Naive B cell (primary cell): Measurements from ENCODE around the gene SPATA31D4. TPM values are rescaled to one million over a fixed set of nuclear protein-coding genes. Genes with fewer than 3 reads are reported as not detected.

Experiments
- ATAC-seq, 2 donors: fragments of 150-1000 bp; cut with Tn5 transposase; 2 replicates each; pipeline ENCODE4 v1.10.0; 2021; ENCODE audit warnings: low read depth in 2 of 2, mild to moderate bottlenecking in 2 of 2, moderate library complexity in 2 of 2
- DNase-seq: peaks from one replicate; pipeline ENCODE4 v3.0.0; 2022
- H3K27ac Mint-ChIP-seq, 6 donors: one replicate each; pipeline ENCODE4 v1.8.0; 2020 to 2022; ENCODE audit warnings: mild to moderate bottlenecking in 6 of 6, mixed read lengths in 6 of 6, moderate library complexity in 5 of 6, inconsistent platforms in 2 of 6
- H3K27me3 Mint-ChIP-seq, 3 donors: one replicate each; pipeline ENCODE4 v1.8.0; 2021 to 2022; ENCODE audit warnings: mixed read lengths in 3 of 3, mild to moderate bottlenecking in 1 of 3
- H3K36me3 Mint-ChIP-seq, 2 donors: one replicate each; pipeline ENCODE4 v1.8.0; 2020 to 2022; ENCODE audit warnings: mixed read lengths in 2 of 2, inconsistent platforms in 1 of 2, mild to moderate bottlenecking in 1 of 2
- H3K4me1 Mint-ChIP-seq, 3 donors: one replicate each; pipeline ENCODE4 v1.8.0; 2020 to 2022; ENCODE audit warnings: mixed read lengths in 3 of 3, inconsistent platforms in 1 of 3, mild to moderate bottlenecking in 1 of 3, moderate library complexity in 1 of 3
- H3K4me3 Mint-ChIP-seq, 8 donors: one replicate each; pipeline ENCODE4 v1.8.0; 2020 to 2022; ENCODE audit warnings: mild to moderate bottlenecking in 8 of 8, mixed read lengths in 8 of 8, moderate library complexity in 8 of 8, inconsistent platforms in 2 of 8
- H3K9me3 Mint-ChIP-seq, 7 donors: one replicate each; pipeline ENCODE4 v1.8.0; 2020 to 2022; ENCODE audit warnings: mixed read lengths in 7 of 7, mild to moderate bottlenecking in 5 of 7, inconsistent platforms in 2 of 7, moderate library complexity in 1 of 7
- polyA plus RNA-seq, 6 donors: library from polyadenylated mRNA; unstranded; fragments of 300-500 nt; fragmentation: Illumina TruSeq; gene quantifications; one replicate each; pipeline ENCODE4 v1.2.3, GENCODE V29; 2021; ENCODE audit warnings: low read depth in 6 of 6

SPATA31D4 gene
- polyA plus RNA-seq, 6 donors from 2014 or later, result not detected

DNA sequence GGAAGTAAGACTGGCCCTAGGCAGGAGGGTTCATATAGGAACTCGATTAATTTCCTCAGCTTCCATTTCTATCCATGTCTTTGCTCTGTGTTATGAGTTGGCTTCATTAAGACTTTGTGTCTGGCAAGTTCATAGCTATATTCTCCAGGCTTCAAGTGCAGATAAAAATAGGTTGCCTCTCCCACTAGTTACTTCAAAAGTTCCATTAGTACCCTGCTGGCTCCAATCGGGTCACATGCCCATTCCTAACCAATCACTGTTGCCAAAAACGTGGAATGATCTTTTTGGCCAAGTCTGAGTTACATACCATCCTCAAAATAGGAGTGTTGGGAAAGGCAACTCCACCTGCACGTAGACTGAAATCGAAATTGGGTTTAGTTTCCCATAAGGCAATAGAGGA, 46.5 kb downstream of the SPATA31D4 start:
- Mint-ChIP-seq H3K4me1 (peaks cover 0 to 3% (median 0%) of the 10 kb centered on the region in 3 donors), H3K9me3 (peaks cover 2 to 15% (median 12%) of the 10 kb centered on the region in 7 donors), H3K27me3 (peaks cover 4 to 8% (median 5%) of the 10 kb centered on the region in 3 donors), H3K27ac (no peak overlapping the region), H3K4me3 (no peak overlapping the region), H3K36me3 (no peaks in the 10 kb centered on the region)
- DNase-seq (no peak), ATAC-seq (no peak)

DNA sequence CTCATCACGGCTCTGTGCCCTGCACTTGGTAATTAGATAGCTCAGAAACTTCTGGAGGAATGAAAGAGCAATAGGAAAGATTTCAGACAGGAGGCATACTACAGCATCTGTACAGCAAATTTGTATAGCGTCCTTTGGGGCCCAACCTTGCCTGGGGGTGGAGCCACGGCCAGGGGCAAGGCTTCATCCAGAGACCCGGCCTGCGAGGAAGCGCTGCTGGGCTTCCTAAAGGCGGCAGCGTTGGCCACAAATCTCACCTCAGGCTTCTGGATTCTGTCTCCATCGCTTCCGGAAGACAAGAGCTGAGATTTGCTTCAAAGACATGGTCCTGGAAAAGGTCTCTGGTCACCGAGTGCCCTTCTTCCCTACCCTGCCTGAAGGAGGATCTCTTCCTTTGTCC, 48.1 kb downstream of the SPATA31D4 start:
- Mint-ChIP-seq H3K4me1 (peaks cover 0 to 3% (median 0%) of the 10 kb centered on the region in 3 donors), H3K9me3 (peaks cover 2 to 15% (median 10%) of the 10 kb centered on the region in 7 donors), H3K27me3 (no peaks in the 10 kb centered on the region), H3K27ac (peak overlapping the region in 2 of 6 donors; percentile 12 to 34), H3K36me3 (no peaks in the 10 kb centered on the region), H3K4me3 (no peak overlapping the region)
- DNase-seq (no peak), ATAC-seq (no peak)

DNA sequence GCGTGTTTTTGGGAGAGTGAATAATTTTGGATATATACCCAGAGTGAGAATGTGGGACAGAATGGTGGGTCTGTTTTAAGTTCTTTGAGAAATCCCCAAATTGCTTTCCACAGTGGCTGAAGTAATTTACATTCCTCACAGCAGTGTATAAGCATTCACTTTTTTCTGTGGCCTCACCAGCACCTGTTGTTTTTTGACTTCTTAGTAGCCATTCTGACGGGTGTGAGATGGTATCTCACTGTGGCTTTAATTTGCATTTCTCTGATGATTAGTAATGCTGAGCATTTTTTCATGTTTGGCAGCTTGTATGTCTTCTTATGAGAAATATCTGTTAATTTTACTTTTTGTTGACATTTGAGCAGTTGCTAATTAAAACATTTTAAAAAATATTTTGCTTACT, 51.0 kb downstream of the SPATA31D4 start:
- no peaks in the 10 kb centered on the region for H3K27me3 Mint-ChIP-seq

DNA sequence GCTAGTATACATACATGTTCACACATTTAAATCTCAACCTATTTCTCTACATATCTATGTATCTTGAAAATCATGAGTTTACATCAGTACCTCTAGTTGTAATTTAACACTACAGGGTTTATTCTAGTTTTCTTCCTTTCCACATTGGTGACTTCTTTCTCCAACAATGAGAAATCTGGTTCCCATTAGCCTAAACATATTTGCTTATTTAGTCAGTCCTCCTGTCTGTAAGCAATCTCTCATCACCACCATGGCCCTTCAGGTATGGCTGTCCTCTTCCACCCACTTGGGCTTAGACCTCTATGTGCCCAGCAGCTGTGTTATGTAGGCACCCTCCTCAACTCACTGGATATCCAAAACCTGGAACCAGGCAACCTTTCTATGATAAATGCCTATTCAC, 52.3 kb downstream of the SPATA31D4 start:
- Mint-ChIP-seq H3K27me3 (no peaks in the 10 kb centered on the region), H3K9me3 (peaks cover 0 to 5% (median 1%) of the 10 kb centered on the region in 7 donors), H3K36me3 (no peaks in the 10 kb centered on the region), H3K4me1 (peaks cover 11 to 19% (median 12%) of the 10 kb centered on the region in 3 donors), H3K27ac (no peak overlapping the region), H3K4me3 (no peak overlapping the region)
- ATAC-seq, result no peak
- no peak for DNase-seq

More for the DNA sequence above, 51.0 kb downstream of the SPATA31D4 start:
- Mint-ChIP-seq H3K4me1 (peaks cover 11 to 19% (median 12%) of the 10 kb centered on the region in 3 donors), H3K9me3 (peaks cover 0 to 11% (median 8%) of the 10 kb centered on the region in 7 donors), H3K4me3 (no peak overlapping the region), H3K27ac (no peak overlapping the region), H3K36me3 (no peaks in the 10 kb centered on the region)
- ATAC-seq (peak in 1 of 2 donors; percentile 63), DNase-seq (no peak)

DNA sequence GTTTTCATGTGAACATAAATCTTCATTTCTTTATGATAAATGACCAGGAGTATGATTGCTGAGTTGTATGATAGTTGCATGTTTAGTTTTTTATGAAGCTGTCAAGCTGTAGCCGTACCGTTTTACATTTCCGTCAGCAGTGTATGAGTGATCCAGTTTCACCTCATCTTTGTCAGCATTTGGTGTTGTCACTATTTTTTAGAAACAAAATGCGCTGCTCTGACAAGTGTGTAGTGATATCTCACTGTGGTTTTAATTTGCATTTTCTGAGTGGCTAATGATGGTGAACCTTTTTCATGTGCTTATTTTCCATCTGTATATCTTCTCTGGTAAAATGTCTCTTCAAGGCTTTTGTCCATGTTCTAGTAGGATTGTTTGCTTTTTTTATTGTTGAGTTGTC, 53.7 kb downstream of the SPATA31D4 start:
- Mint-ChIP-seq H3K4me1 (peaks cover 11 to 19% (median 12%) of the 10 kb centered on the region in 3 donors), H3K36me3 (no peaks in the 10 kb centered on the region), H3K27me3 (peaks cover 0 to 3% (median 0%) of the 10 kb centered on the region in 3 donors), H3K4me3 (peak overlapping the region in 3 of 8 donors; percentile 1 to 54 (median 2)), H3K9me3 (peaks cover 0 to 2% (median 0%) of the 10 kb centered on the region in 7 donors), H3K27ac (peak overlapping the region in 2 of 6 donors; percentile 14 to 65)
- ATAC-seq (peak; percentile 23 to 47), DNase-seq (no peak)

Other genes with a start within 250 kb of the SPATA31D4 start
- gene TLE1, start 238.9 kb upstream of the SPATA31D4 start, polyA plus RNA-seq, result 100 to 1,000 TPM in 4 of 6 donors, 10 to 100 TPM in 2; 86.2 to 241 (median 152) TPM
- not detected for gene SPATA31D3, start 15.1 kb downstream of the SPATA31D4 start, polyA plus RNA-seq
- not detected for gene SPATA31D1, start 60.3 kb downstream of the SPATA31D4 start, polyA plus RNA-seq